Measurements from ENCODE around the gene EEF1B2. TPM values are rescaled to one million over a fixed set of nuclear protein-coding genes. Genes with fewer than 3 reads are reported as not detected.
A peak's percentile ranks its signal among the peaks of the same experiment; 100 is the strongest.
"Not testable (repeated sequence)": the region's sequence is repeated elsewhere in the genome, so short reads cannot be mapped to it uniquely, and the experiment has no call there.

Gene EEF1B2
- total RNA-seq (1,000 to 10,000 TPM; 1,019 to 1,025 TPM), polyA plus RNA-seq (791 TPM)

DNA sequence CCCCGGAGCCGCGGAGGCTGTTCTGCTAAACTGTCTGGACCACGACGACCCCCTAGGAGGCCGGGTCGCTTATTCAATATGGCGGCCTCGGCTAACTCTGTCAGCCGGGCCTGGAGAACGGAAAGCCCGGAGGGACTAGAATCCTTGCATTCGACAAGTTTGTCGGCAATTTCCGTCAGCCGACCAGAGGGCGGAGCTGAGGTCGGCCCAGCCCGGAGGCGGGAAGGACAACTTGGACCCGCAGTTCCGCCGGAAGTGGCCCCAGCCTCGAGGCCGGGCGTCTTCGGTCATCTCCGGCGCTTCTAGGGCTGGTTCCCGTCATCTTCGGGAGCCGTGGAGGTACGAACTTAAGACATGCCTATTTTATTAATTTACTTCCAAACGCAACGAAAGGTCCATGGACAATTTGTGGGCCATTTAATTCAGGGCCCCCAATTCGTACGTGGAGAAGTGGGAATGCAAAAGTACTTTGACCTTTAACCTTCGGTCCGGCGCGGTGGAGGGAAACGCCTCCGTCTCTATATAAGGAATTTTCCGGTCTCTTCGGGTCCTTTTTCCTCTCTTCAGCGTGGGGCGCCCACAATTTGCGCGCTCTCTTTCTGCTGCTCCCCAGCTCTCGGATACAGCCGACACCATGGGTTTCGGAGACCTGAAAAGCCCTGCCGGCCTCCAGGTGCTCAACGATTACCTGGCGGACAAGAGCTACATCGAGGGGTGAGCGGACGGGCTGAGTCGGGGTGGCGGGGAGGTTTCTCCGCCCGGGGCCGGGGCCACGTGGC lies at the start of gene EEF1B2, which contains the start of gene NDUFS1:
Gene EEF1B2, plus strand, starts transcription at position 550 of the 779 bp plus-strand sequence. Its CDS starts 85 bp downstream, at position 635.
Gene NDUFS1, minus strand, starts transcription at position 99 of the 779 bp plus-strand sequence. CDS start 5,766 bp downstream, outside the sequence.
- CTCF ChIA-PET, result interaction anchor here (0.7 to 1.4 kb wide), 2 partner anchors 76 to 399 kb away, joined by 3 read pairs; no protein-coding TSS in a partner anchor
- H3K27ac ChIP-seq (ENCODE audit: low read depth, low read length), result peak within 1 kb of the TSS; percentile 84
- H3K4me3 ChIP-seq (ENCODE audit: low read length), result peak within 1 kb of the TSS; percentile 95
- H3K36me3 ChIP-seq (ENCODE audit: insufficient read depth, low read length), result peaks cover 17% of the 10 kb centered on the region
- Mint-ChIP-seq H3K4me1 (peaks cover 48 to 71% (median 66%) of the 10 kb centered on the region in 3 donors), H3K27ac (peak within 1 kb of the TSS; percentile 95 to 100 (median 98)), H3K4me3 (peak within 1 kb of the TSS; percentile 92 to 99 (median 96)), H3K9me3 (no peaks in the 10 kb centered on the region), H3K27me3 (no peaks in the 10 kb centered on the region), H3K36me3 (peaks cover 4 to 60% (median 20%) of the 10 kb centered on the region in 3 donors)
- peak; percentile 95 to 98 (median 97) for DNase-seq
- POLR2A ChIA-PET, result interaction anchor here (1.1 kb wide), 1 partner anchor 74 kb away, joined by 10 read pairs; the partner anchor contains the start of gene INO80D
- peaks cover 34% of the 10 kb centered on the region for H3K4me1 ChIP-seq (ENCODE audit: insufficient read depth, low read length)
- no peaks in the 10 kb centered on the region for H3K9me3 ChIP-seq (ENCODE audit: low read length)
- H3K27me3 ChIP-seq (ENCODE audit: insufficient read depth, low read length, poor library complexity, severe bottlenecking), result no peaks in the 10 kb centered on the region

GRCh38 chr2:206112108-206112507 lies 47.6 kb upstream of the EEF1B2 start:
- Histone ChIP-seq H3K36me3 (ENCODE audit: insufficient read depth, low read length) (no peaks in the 10 kb centered on the region), H3K4me3 (ENCODE audit: low read length) (no peak overlapping the region), H3K9me3 (ENCODE audit: low read length) (no peaks in the 10 kb centered on the region), H3K27ac (ENCODE audit: low read depth, low read length) (no peak overlapping the region), H3K4me1 (ENCODE audit: insufficient read depth, low read length) (no peaks in the 10 kb centered on the region), H3K27me3 (ENCODE audit: insufficient read depth, low read length, poor library complexity, severe bottlenecking) (no peaks in the 10 kb centered on the region)
- Mint-ChIP-seq H3K9me3 (peaks cover 0 to 7% (median 0%) of the 10 kb centered on the region in 5 donors), H3K27me3 (no peaks in the 10 kb centered on the region), H3K27ac (no peak overlapping the region), H3K36me3 (peaks cover 0 to 13% (median 7%) of the 10 kb centered on the region in 3 donors), H3K4me3 (no peak overlapping the region), H3K4me1 (no peaks in the 10 kb centered on the region)
- ChIA-PET POLR2A (no interaction called here), CTCF (no interaction called here)
- DNase-seq, result no peak

DNA sequence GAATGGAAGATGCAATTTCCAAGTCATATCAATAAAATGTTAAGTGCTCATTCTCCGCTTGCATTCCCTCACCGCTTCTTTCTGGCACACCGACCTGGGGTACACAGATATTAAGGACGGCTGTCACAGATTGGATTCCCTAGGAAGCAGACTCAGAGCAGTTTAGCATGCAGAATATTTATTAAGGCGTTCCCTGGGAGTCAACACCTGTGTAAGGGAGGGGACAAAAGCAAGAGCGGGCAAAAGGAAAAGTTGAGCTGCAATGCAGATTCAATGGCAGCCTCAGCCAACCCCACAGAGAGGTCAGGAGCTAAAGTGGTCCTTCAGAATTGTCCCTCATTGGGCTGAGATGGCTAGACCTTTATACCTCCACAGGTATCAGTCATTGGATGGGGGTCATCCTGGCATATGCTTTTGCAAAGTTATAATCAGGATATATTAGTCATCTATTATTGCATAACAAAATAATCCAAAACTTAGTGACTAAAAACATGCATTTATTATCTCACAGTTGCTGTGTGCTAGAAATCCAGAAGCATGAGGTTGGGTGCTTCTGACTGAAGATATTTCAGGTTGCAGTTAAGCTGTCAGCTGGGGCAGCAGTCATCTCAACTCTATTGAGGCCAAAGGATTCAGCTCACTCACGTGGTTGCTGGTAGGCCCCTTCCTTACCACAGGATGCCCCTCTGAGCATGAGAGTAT lies 46.7 kb upstream of the EEF1B2 start:
- H3K36me3 ChIP-seq (ENCODE audit: insufficient read depth, low read length), result no peaks in the 10 kb centered on the region
- Mint-ChIP-seq H3K9me3 (peaks cover 0 to 7% (median 0%) of the 10 kb centered on the region in 5 donors), H3K36me3 (peaks cover 0 to 13% (median 7%) of the 10 kb centered on the region in 3 donors), H3K27me3 (no peaks in the 10 kb centered on the region), H3K4me3 (no peak overlapping the region), H3K4me1 (no peaks in the 10 kb centered on the region), H3K27ac (no peak overlapping the region)
- DNase-seq, result no peak
- no peaks in the 10 kb centered on the region for H3K4me1 ChIP-seq (ENCODE audit: insufficient read depth, low read length)
- no peaks in the 10 kb centered on the region for H3K27me3 ChIP-seq (ENCODE audit: insufficient read depth, low read length, poor library complexity, severe bottlenecking)
- H3K27ac ChIP-seq (ENCODE audit: low read depth, low read length), result no peak overlapping the region
- no peak overlapping the region for H3K4me3 ChIP-seq (ENCODE audit: low read length)
- no peaks in the 10 kb centered on the region for H3K9me3 ChIP-seq (ENCODE audit: low read length)
- ChIA-PET POLR2A (no interaction called here), CTCF (no interaction called here)

- H3K27me3 ChIP-seq (ENCODE audit: insufficient read depth, low read length, poor library complexity, severe bottlenecking), result no peaks in the 10 kb centered on the region
- Mint-ChIP-seq H3K4me1 (no peaks in the 10 kb centered on the region), H3K27me3 (no peaks in the 10 kb centered on the region), H3K27ac (no peak overlapping the region), H3K36me3 (peaks cover 4 to 21% (median 10%) of the 10 kb centered on the region in 3 donors), H3K9me3 (peaks cover 0 to 9% (median 2%) of the 10 kb centered on the region in 5 donors), H3K4me3 (no peak overlapping the region)
- no peaks in the 10 kb centered on the region for H3K36me3 ChIP-seq (ENCODE audit: insufficient read depth, low read length)
- ChIA-PET CTCF (no interaction called here), POLR2A (no interaction called here)
- no peaks in the 10 kb centered on the region for H3K4me1 ChIP-seq (ENCODE audit: insufficient read depth, low read length)
- H3K9me3 ChIP-seq (ENCODE audit: low read length), result no peaks in the 10 kb centered on the region
- H3K27ac ChIP-seq (ENCODE audit: low read depth, low read length), result no peak overlapping the region
- H3K4me3 ChIP-seq (ENCODE audit: low read length), result no peak overlapping the region
- DNase-seq, result no peak
These were observed 44.6 kb upstream of the EEF1B2 start for GRCh38 chr2:206115026-206115578.

GRCh38 chr2:206116278-206116677 lies 43.4 kb upstream of the EEF1B2 start:
- POLR2A ChIA-PET, result no interaction called here
- H3K4me3 ChIP-seq (ENCODE audit: low read length), result no peak overlapping the region

GRCh38 chr2:206122569-206122968 lies 37.1 kb upstream of the EEF1B2 start:
- DNase-seq; H3K4me3 Mint-ChIP-seq; H3K4me1 ChIP-seq (ENCODE audit: insufficient read depth, low read length); POLR2A ChIA-PET; CTCF ChIA-PET; H3K27me3 ChIP-seq (ENCODE audit: insufficient read depth, low read length, poor library complexity, severe bottlenecking); H3K9me3 ChIP-seq (ENCODE audit: low read length); H3K4me1 Mint-ChIP-seq; H3K27me3 Mint-ChIP-seq; H3K27ac ChIP-seq (ENCODE audit: low read depth, low read length); H3K27ac Mint-ChIP-seq; H3K4me3 ChIP-seq (ENCODE audit: low read length): not testable (repeated sequence)
- H3K36me3 ChIP-seq (ENCODE audit: insufficient read depth, low read length), result peaks cover 18% of the 10 kb centered on the region
- H3K9me3 Mint-ChIP-seq, result peaks cover 0 to 16% (median 14%) of the 10 kb centered on the region in 5 donors
- H3K36me3 Mint-ChIP-seq, result peaks cover 19 to 68% (median 31%) of the 10 kb centered on the region in 3 donors

More at GRCh38 chr2:206116278-206116677, 43.4 kb upstream of the EEF1B2 start:
- Mint-ChIP-seq H3K27ac (peak overlapping the region in 2 of 8 donors; percentile 11 to 43), H3K4me3 (no peak overlapping the region), H3K9me3 (peaks cover 0 to 19% (median 12%) of the 10 kb centered on the region in 5 donors), H3K36me3 (peaks cover 16 to 33% (median 19%) of the 10 kb centered on the region in 3 donors), H3K27me3 (no peaks in the 10 kb centered on the region), H3K4me1 (no peaks in the 10 kb centered on the region)
- Histone ChIP-seq H3K9me3 (ENCODE audit: low read length) (peaks cover 5% of the 10 kb centered on the region), H3K36me3 (ENCODE audit: insufficient read depth, low read length) (no peaks in the 10 kb centered on the region), H3K4me1 (ENCODE audit: insufficient read depth, low read length) (no peaks in the 10 kb centered on the region), H3K27ac (ENCODE audit: low read depth, low read length) (no peak overlapping the region), H3K27me3 (ENCODE audit: insufficient read depth, low read length, poor library complexity, severe bottlenecking) (no peaks in the 10 kb centered on the region)
- CTCF ChIA-PET, result no interaction called here
- no peak for DNase-seq

DNA sequence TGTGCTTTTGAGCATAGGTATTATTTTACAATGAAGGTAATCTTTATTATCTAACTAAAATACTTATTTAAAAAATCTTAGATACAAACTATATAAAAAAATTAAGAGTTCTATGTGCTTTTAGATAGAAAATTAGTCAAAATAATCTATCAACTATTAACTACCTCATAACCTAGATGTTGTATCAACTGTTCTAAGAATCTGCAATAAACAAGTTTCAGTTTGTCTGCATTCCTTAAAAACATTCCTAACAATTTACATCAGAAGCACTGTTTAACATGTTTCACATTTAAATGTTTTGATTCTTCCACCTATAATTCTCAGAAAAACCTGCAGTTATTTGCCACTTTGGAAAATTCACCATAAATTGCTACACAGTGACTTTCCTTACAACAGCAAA lies 33.8 kb upstream of the EEF1B2 start:
- no peak for DNase-seq
- H3K27me3 Mint-ChIP-seq, result no peaks in the 10 kb centered on the region
- no peaks in the 10 kb centered on the region for H3K4me1 Mint-ChIP-seq
- CTCF ChIA-PET, result no interaction called here
- Histone ChIP-seq H3K4me3 (ENCODE audit: low read length) (no peak overlapping the region), H3K27ac (ENCODE audit: low read depth, low read length) (no peak overlapping the region), H3K4me1 (ENCODE audit: insufficient read depth, low read length) (no peaks in the 10 kb centered on the region), H3K9me3 (ENCODE audit: low read length) (peaks cover 3% of the 10 kb centered on the region), H3K27me3 (ENCODE audit: insufficient read depth, low read length, poor library complexity, severe bottlenecking) (no peaks in the 10 kb centered on the region), H3K36me3 (ENCODE audit: insufficient read depth, low read length) (peaks cover 18% of the 10 kb centered on the region)
- no peak overlapping the region for H3K4me3 Mint-ChIP-seq
- peaks cover 15 to 71% (median 21%) of the 10 kb centered on the region in 3 donors for H3K36me3 Mint-ChIP-seq
- peaks cover 0 to 8% (median 5%) of the 10 kb centered on the region in 5 donors for H3K9me3 Mint-ChIP-seq
- POLR2A ChIA-PET, result no interaction called here
- H3K27ac Mint-ChIP-seq, result no peak overlapping the region

Data from CD8-positive, alpha-beta memory T cell (primary cell).